ENCODE data around the gene POU1F1.
A peak's percentile ranks its signal among the peaks of the same experiment; 100 is the strongest.
"Not testable (repeated sequence)": the region's sequence is repeated elsewhere in the genome, so short reads cannot be mapped to it uniquely, and the experiment has no call there.

Gene POU1F1

DNA sequence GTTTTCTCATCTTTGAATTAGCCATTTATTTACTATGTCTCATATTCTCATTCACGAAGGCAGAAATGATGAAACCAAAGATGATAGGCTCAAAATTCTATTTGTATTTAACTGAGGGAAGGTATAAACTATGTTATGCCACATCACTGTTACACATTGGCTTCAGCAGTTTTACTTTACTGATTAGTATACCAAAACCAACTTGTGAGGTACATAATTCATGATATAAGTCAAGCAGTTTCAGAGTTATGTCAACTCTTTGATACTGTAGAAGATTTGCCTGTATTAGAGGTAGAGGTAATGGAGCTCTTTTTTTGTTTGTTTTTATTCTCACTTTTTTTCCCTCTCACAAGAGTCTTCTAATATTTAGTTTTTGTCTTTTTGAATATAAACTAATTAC is 26.4 kb downstream of the POU1F1 start:
- no peak for DNase-seq (ENCODE audit: low read depth, low spot score)

GRCh38 chr3:87248831-87249230 is 27.6 kb downstream of the POU1F1 start:
- no peak for DNase-seq (ENCODE audit: low read depth, low spot score)

- DNase-seq (ENCODE audit: low read depth, low spot score), result not testable (repeated sequence)
These were observed 28.2 kb downstream of the POU1F1 start for GRCh38 chr3:87248231-87248630.

- DNase-seq (ENCODE audit: low read depth, low spot score), result no peak
These were observed 29.0 kb downstream of the POU1F1 start for GRCh38 chr3:87247430-87247773.

DNA sequence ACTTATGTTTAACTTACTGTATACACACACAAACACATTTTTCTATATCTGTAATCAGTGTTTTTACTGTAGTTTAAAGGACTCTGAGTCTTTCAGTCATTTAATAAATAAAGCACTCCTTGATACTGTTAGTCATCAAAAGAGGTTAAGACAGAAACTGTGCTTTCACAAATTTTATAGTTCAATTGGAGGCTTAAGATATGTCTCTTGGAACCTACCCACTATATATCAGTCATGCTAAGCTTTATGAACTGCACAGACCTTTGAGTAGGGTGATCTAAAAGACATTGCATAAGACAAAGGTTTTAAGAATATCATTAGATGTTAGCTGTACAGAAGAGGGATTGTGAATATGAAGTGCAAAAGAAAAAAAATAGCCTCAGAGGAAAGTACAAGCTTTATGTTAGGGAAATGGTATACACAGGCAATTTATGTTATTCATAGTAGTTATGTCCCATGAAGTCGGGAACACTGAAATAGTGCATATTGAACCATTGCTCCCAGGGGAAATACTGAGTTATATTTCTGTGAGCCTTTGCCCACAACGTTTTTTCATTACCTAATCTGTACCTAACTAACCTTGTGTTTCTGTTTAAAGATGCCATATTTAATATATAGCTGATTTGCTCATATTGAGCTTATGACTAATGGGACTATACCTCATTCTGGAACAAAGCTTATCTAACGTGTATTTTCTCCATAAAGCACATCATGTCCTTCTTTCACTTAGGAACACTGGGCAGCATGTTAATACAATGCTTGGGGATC is 29.5 kb downstream of the POU1F1 start:
- no peak for DNase-seq (ENCODE audit: low read depth, low spot score)

DNA sequence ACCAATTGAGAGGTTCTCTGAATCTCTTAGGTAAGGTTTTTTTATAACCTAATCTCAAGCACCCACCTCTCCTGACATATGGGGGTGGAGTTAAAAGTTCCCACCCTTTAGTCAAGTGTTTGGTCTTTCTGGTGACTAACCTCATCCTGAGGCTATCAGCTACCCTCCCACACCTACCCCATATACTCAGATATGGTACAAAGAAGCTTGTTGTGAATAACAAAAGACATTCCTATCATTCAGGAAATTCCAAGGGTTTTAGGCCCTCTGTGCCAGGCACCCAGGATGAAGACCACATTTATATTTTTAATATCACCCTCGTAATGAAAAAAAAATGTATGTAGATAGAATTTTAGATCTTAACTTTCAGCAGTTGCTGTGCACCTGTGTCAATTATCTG is 40.3 kb downstream of the POU1F1 start:
- DNase-seq (ENCODE audit: low read depth, low spot score), result no peak

DNA sequence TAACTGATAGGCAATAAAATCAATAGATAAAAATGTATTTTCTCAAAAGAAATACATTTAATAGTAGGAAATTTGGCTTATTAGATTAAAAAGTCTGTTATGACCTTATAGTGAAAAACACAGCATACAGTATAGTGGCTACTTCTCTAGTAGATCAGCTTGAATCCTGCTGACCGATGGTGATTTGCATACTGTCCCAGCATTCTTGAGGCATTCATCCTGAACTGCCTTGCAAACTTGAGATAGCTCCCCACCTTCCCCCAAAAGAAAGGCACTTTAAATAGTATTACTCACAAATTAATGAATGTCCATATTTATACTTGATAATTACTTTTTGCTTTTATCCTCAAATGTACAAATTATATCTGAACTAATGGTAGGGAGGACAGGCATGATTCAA is 42.6 kb downstream of the POU1F1 start:
- DNase-seq (ENCODE audit: low read depth, low spot score), result no peak

DNA sequence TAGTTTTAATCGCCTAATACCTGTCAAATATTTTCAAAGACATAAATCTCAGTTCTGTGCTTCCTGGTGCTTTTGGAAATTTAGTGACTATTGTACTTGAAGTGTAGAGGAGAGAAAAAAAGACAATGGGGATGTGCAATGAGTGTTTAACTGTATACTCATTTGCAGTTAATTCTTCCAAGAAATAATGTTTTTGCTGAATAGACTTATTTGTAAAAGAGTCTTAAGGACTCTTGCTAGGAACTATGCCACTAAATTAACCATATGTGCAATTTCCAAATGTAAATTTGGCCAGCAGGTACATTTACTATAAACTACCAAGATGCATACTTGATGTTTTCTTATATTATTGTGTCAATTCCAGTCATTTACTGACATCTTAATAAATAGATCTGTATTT is 47.3 kb downstream of the POU1F1 start:
- DNase-seq (ENCODE audit: low read depth, low spot score), result no peak

- DNase-seq (ENCODE audit: low read depth, low spot score), result no peak
These were observed 48.1 kb downstream of the POU1F1 start for GRCh38 chr3:87228316-87228715.

GRCh38 chr3:87227835-87228144 is 48.6 kb downstream of the POU1F1 start:
- no peak for DNase-seq (ENCODE audit: low read depth, low spot score)

DNA sequence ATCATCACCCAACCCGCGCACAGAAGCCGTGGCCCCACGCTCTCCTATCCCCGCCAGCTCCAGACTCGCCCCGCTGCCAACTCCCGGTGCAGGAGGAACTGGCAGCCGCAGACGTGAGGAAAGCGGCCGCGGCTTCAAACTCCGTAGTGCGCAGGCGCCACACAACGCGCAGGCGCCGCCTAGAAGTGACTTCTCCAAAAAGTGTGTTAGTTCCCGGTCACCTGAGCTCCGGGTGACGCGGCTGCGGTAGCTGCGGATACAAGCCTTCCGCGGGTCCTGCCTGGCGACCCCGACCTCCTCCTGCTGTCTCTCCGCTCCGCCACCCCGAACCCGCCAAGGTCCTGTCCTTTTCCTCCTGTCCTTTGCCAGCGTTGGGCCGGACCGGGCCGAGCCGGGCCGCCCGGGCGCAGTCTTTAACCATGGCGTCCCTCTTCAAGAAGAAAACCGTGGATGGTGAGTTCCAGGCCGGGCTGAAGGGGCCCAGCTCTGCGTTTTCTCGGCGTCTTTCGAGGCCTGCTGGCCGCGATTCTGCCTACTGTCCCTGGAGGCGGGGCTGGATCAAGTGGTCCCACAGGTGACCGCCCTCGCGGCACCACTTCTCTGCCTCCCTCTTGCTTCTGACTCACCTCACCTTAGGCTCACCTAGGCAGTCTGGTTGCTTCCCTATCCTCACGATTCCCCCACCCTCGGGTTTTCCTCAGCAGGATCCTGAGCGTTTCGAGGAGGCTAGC is 49.1 kb downstream of the POU1F1 start, which contains the start of gene CHMP2B:
Gene CHMP2B, plus strand, starts transcription at position 206 of the 731 bp plus-strand sequence. Its CDS starts 214 bp downstream, at position 420.
- peak; percentile 59 for DNase-seq (ENCODE audit: low read depth, low spot score)

DNA sequence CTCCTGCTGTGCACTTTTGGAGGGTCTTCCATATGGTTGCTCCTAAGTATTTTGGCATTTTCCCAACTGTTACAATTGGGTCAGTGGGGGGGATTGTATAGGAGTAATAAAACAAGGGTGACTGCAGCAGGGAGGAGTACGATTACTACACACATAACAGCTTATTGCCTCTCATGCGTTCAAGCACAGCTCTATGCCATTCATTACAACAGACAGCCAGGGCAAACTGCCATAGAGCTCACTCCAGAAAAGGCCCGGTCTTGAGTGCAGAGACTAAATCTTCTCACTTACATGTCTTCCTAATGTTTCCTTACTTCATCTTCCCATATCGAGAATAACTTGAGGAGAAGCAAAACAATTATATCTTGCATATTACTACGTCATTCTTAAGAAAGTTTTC is 50.7 kb downstream of the POU1F1 start:
- DNase-seq (ENCODE audit: low read depth, low spot score), result no peak

DNA sequence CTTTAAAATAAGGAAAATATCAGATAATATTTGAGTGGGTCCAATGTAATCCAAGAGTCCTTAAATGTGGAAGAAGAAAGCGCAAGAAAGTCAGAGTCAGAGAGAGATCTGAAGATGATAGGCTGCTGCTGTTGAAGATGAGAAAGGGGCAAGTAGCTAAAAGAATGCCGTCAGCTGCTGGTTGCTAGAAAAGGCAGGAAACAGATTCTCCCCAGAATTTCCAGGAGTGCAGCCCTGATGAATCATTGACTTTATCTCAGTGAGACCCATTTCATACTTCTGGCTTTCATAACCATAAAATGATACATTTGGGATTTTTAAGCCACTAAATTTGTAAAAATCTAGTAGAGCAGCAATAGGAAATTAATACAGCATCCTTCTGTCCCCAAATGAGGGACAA is 56.8 kb downstream of the POU1F1 start:
- no peak for DNase-seq (ENCODE audit: low read depth, low spot score)

DNA sequence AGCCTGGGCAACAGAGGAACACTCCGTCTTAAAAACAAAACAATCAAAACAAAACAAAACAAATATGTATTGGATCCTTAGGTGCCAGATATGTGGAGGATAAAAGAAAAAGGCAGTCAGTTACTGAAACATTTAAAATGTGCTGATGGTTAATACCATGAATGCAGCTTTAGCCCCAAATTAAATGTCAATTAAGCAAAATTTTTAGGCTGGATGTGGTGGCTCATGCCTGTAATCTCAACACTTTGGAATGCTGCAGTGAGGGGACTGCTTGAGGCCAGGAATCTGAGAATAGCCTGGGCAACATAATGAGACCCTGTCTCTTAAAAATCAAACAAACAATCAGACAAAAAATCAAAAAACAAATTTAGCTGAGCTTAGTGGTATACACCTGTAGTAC is 57.8 kb downstream of the POU1F1 start:
- no peak for DNase-seq (ENCODE audit: low read depth, low spot score)
